Suppressor macrophage treated with lipopolysaccharide for 1 hour (primary cell): ENCODE measurements around the gene SEMG2.

Experiments
- DNase-seq, 3 donors: peaks; one replicate each; pipeline ENCODE4 v3.0.0-alpha.2; 2020 to 2022

Gene SEMG2

DNA sequence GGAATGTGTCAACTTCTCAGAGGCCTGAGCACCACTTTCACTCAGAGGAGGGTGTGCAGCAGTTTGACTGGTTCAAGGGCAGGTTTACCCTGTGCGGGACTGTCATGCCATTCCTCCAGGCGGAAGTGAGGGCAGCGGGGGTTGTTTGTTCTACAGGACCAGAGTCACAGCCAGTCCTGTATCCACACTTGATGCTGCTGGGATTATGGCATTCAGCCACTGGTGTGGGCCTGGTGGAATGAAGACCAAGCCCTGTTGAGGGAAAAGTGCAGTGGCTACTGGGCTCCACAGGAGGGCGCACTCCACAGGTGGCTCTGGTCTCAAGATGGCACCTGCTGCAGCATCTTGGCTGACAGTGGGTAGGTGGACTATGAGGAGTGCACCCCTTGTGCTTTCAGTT, 14.8 kb downstream of the SEMG2 start:
- peak in 2 of 3 donors; percentile 15 to 17 for DNase-seq

DNA sequence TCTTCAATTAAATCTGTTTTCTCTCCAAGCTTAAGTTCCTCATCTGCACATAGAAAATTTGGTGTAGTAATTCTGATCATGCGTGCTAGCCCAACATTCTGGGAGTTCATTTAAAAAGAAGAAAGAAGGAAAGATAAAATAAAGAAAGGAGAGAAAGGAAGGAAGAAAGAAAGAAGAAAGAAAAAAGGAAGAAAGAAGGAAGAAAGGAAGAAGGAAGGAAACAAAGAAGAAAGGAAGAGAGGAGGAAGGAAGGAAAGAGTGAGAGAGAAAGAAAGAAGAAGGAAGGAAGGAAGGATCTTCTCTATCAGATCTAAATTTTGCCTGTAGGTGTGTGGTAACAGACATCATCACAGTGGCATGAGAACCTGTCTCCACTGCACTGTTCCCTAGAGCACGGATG, 17.0 kb downstream of the SEMG2 start:
- DNase-seq, result no peak

DNA sequence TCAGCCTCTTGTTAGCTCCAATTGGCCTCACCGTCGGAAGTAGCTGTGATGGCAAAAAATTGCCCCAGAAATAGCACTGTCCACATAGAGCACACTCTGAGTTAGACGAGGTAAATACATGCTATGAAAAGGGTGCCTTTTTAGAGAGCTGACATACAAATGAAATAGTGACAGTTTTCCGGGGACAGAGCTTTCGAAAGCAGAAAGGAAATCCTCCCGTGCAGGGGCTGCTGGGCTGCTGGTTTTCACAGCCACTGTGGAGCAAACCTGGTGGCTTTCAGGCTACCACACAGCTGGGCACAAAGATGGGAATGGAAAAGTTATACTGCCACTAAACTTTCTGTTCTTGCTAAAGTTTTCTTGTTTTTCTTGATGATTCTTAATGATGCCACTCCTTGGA, 24.9 kb downstream of the SEMG2 start:
- no peak for DNase-seq

DNA sequence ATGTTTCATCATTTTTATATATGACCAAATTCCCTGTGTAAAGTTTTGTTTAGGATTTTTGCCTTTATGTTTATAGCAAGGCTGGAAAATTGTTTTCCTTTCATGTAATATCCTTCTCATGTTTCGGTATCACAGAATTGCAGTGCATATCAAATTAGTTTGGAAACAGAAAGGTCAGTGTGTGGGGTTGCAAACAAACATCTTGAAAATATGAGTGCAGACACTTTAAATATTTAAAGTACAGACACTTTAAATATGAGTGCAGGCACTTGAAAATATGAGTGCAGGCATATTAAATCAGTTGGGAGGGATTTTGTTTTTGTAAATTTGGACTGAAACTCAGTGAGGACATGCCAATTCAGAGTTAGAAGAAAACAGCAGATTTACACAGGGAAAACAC, 26.7 kb downstream of the SEMG2 start:
- DNase-seq, result no peak

DNA sequence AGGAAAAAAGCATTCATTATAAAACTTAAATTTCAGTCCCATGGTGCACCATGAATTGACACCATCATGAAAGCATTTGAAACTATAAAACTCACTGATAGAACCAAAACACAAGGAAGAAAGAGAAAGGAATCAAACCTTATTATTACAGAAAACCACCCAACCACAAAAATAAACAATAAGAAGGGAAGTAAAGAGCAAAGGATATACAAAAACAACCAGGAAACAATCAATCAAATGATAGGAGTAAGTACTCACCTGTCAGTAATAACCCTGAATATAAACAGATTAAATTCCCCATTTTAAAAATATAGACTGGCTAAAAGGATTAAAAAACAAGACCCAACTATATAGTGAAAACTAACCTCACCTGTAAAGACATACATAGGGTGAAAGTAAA, 27.4 kb downstream of the SEMG2 start:
- DNase-seq, result no peak

DNA sequence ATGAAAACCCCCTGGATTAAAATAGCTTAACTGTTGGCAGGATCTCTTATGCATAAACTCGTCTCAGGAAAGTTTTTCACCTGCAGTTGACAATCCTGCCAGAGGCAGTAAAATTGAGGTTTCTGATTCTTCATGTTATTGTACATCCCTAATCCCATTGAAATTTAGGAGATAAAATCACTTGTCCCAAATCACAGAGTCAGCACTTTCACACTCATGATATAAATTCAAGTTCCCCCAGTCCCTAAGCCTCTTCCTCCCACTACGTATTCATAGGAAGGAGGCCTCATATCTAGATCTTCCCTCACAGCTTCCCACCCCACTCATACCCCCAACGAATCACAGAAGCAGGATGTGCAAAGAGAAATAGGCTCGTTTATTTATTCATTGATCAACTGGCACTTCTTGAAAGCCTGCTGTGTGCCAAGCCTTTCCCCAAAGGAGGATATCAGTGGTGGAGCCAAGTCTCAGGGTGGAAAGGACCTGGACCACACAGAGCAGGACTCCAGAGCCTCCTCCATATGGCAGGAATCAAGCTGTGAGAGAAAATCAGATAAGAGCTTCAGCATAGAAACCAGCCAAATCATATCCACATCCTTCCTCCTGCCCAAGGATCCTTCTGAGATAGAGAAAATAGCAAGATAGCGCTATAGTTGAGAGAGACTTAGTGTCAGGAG, 30.8 kb downstream of the SEMG2 start:
- no peak for DNase-seq

DNA sequence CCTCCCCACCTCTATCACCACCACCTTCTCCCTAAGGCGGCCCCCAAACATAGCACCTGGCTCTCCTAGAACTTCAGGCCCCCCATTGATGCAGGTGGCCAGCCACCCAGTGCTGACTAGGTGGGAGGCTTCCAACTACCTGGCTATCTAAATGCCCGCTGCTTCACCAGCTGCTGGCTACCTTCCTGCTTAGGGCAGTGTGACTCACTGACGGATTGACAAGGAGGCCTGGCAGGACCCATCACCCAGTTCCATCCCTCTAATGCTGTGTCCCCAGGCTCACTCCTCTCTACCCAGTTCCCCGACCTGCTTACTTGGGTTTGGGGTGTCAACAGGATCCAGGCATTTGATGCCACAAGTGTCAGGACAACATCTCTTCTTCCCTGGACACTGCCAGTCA, 32.1 kb downstream of the SEMG2 start:
- DNase-seq, result no peak

DNA sequence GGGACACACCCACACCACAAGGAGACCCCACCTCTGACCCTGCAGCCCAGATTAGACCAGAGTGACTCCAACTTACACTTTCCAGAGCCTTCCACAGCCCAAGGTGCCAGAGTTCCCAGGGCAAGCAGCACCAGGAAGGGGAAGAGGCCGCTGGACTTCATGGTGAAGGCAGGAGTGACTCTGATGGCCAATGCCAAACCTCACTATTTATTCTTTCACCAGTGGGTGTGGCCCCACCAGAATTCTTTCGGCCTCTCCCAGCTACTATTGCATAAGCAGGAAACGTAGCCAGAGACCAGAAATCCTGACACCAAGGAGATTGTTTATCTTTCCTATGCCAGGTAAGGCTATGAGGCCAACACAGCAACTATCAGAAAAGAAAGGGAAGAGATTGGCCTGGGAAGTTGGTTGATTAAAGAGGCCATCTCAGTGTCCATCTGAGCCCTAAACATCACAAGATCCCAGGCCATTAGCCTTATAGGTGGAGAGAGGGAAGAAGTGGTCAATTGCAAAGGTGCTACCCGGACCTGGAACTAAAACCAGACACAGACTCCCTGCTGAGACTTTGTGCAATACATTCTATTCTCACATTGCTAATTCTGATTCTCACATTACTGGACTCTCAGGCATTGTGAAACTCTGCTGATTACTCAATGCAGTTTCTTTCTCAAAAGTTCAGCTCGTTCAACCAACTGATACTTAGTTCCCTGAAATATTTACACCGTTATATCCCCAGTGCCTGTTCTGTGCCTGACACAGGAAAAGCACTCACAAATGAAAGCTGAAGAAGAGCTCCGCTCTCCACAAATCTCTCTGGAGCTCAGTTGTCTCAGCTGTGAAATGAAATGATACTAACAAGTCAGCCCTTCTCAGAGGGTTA, 33.5 kb downstream of the SEMG2 start, which contains the start of gene SLPI:
SLPI (minus strand) TSS at position 182 of the 880 bp plus-strand sequence; CDS start at position 161, 21 bp downstream.
- DNase-seq, result peak; percentile 72 to 92 (median 86)

DNA sequence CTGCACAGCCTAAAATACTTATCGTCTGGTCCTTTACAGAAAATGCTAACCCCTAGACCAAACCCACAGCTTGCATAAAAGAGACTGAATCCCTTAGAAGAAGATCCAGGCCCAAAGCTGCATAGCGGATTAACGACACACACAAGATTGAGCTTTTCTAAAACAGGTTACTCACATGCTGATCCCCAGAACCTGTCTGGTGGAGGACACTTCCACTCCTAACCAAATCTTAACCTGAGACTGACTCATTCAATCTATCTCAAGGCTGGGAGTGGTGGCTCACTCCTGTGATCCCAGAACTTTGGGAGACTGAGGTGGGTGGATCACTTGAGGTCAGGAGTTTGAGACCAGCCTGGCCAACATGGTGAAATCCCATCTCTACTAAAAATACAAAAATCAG, 36.0 kb downstream of the SEMG2 start:
- no peak for DNase-seq

DNA sequence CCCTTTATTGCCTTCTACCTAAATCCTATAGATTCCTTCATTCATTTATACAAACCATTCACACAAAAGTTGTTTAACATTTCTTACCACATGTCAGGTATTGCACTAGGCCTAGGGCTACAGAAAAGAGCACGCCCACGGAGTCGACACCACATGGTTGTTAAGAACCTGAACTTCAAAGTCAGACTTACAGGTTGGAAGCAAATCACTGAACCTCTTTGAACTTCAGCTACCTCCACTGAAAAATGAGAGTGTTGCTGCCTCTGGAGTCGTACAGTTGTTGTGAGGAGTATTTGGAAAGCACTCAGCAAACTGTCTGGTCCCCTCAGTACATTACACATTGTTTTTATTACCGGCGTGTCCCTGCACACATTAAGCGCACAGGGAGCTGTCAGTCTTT, 36.5 kb downstream of the SEMG2 start:
- no peak for DNase-seq

DNA sequence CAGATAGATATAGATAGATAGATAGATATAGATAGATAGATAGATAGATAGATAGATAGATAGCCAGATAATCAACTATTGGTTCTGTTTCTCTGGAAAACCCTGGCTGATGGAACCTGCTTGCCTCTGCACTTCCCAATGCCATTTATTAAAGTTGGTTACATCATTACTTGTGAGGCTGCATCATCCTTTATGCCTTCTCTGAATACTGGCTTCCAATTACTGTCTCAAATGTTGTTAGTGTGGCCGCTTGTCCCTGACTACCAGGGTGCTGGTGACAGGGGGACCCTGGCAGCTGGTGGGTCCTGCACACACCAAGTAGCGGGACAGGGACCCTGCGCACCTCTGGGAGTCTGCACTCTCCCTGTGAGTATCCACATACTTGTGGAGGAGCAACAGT, 37.1 kb downstream of the SEMG2 start:
- no peak for DNase-seq

DNA sequence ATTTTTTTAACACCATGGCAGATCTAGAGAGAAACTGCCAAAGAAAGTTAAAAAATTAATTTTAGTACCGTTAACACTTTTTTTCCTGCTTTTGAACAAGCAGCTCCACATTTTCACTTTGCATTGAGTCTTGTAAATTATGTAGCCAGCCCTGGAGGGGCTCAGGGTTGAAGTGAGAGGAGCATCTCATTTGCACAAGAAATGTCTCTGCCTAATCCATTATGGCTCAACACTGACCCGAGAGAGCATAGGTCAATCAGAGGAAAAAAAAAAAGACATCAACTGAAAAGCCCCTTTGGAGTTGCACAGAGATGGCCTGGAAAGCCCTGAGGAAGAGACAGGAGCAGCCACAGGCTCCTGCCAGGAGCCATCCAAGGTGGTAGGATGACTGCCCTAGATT, 37.5 kb downstream of the SEMG2 start:
- no peak for DNase-seq

DNA sequence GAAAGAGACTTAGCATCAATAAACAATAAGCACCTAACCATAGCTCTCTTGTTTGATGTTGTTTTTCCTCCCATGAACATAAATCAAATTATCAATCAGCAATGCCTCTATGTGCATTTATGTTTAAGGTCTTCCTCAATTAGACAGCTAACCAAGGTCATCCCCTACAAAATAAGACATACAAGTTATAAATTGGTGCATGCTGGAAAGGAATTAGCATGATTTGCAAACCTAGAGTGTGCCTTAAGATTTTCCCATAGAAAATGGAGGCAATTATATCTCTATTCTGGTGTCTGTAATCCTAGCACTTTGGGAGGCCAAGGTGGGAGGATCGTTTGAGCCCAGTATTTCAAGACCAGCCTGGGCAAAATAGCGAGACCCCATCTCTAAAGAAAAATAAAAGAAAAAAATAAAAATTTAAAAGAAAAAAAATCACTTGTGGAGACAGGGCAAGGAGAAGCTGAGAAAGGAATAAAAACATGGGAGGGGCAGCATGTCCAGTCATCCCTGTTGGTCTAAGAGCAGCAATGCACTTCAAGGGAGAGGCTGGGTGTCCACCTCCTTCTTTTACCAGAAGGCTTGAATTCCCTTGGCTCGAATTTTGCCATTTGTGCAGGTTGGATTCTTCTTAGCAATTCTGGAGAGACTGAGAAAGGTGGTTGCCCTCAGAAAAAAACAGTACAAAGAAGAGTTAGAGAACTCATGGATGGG, 42.5 kb downstream of the SEMG2 start:
- no peak for DNase-seq

DNA sequence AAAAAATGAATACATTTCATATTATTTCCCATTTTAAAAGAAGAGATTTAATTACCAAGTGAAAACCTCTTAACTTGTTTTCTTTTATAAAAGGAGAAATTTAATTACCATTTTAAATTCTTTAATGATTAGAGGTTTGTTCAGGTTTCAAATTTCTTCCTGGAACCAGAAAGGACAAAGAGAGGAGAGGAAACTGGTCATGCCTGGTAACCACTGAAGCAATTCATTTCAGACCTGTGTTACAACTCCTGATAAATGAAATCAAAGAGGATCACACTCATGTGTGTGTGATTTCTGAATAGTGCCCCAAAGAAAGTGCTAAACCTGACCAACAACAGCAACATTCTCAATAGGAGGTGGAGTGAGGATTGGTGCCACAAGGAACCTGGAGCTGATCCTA, 45.8 kb downstream of the SEMG2 start:
- no peak for DNase-seq

DNA sequence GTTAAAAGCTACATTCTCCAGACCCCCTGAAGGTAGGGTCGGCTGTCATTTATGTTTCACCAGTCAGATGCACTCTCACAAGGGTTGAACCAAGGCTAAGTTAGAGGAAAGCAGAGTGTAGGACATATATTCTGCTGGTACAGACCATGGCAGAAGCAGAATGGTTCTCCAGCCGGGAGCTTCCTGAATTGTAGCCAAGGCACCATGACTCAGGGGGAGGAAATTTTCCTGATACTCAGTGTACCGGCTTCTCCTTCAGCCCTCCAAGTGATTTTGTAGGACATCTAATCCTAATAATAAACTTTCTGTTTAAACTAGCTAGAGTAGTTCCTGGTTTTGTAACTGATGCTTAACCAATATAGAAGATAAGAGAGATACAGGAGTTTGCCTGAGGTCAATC, 47.4 kb downstream of the SEMG2 start:
- DNase-seq, result no peak

DNA sequence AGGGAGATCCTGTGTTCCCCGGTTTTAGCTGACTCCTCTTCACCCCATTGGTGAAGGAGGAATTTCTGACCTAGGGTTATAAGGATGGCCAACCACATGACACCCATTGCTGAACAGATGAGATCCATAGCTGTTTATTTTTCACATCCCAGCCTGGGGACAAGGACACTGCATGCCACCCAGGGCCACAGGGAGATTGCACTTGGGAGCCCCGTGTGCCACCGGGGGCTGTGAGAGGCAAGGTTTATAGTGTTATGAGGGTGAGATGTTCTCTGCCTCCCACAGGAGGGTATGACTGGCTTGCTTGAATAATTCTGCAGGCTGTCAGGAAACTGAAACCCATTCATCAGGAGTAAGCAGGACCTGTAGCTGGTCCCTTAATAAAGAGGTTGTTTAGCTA, 47.9 kb downstream of the SEMG2 start:
- DNase-seq, result no peak

DNA sequence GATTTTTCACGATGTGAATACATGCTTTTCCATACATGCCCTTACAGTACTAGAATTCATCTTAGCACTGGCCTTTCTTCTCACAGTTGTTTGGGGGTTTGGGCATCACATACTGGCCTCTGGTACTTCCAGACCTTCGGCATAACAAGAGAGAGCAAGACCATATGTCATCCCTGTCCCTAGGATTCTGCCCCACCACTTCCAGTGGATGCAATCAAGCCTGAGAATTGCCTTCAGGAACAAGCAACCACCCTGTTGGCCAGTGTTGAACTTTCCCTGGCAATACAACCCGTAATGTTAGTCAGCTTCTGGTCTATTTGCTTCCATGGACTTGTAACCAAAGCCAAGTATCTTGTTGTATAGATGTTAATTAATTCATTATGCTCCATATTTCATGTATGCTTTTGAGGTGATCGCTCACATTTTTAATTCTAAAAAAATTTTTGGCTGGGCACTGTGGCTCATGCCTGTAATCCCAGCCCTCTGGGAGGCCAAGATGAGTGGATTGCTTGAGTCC, 48.6 kb downstream of the SEMG2 start:
- DNase-seq, result no peak
